Prostate gland (tissue), 2 donors: Measurements from ENCODE around the gene CPOX.

ENCODE experiments used
- CTCF ChIP-seq, 4 experiments: fragments of 200-600 bp in 2 of 4; fragments of 450-650 bp in 2 of 4; sonication (generic) in 2 of 4; IDR thresholded peaks; 1 replicate in 3 of 4; 2 replicates in 1 of 4; pipeline ENCODE4 v1.5.1; 2016 to 2019; ENCODE audit warnings: antibody characterized with exemption in 4 of 4, mild to moderate bottlenecking in 2 of 4, moderate library complexity in 2 of 4
- POLR2A ChIP-seq: fragments of 450-650 bp; IDR thresholded peaks from one replicate; pipeline ENCODE4 v1.6.1; 2016; ENCODE audit warnings: antibody characterized with exemption, mild to moderate bottlenecking
- POLR2AphosphoS5 ChIP-seq: sonication (generic); formaldehyde crosslinking; IDR thresholded peaks from one replicate; pipeline ENCODE4 v1.6.1; 2017; ENCODE audit warnings: antibody characterized with exemption

- TF ChIP-seq POLR2A (no peak), POLR2AphosphoS5 (no peak), CTCF (IDR thresholded peaks at IDR 0.05) (no peak)
These were observed 31.5 kb downstream of the CPOX start for GRCh38 chr3:98561727-98562521.
